ENCODE measurements around the gene PEAR1.

PEAR1 gene

GRCh38 chr1:156860628-156861423 is 32.7 kb upstream of the PEAR1 start, which contains the start of gene NTRK1:
Gene NTRK1, plus strand, starts transcription at chr1:156860865. Its CDS starts 70 bp downstream, at chr1:156860935.
- DNase-seq: peak in 1 of 2 donors; percentile 41

GRCh38 chr1:156862584-156862983 is 30.9 kb upstream of the PEAR1 start:
- no peak for DNase-seq

GRCh38 chr1:156862997-156863599 is 30.4 kb upstream of the PEAR1 start:
- DNase-seq: peak in 1 of 2 donors; percentile 23

- no peak for DNase-seq
Observed at GRCh38 chr1:156863631-156864030, 29.9 kb upstream of the PEAR1 start.

- no peak for DNase-seq
Observed at GRCh38 chr1:156864796-156865195, 28.7 kb upstream of the PEAR1 start.

GRCh38 chr1:156865258-156865657 is 28.3 kb upstream of the PEAR1 start:
- DNase-seq: no peak

- no peak for DNase-seq
Observed at GRCh38 chr1:156865865-156866248, 27.7 kb upstream of the PEAR1 start.

- no peak for DNase-seq
Observed at GRCh38 chr1:156866249-156866909, 27.1 kb upstream of the PEAR1 start.

GRCh38 chr1:156868341-156868740 is 25.2 kb upstream of the PEAR1 start:
- no peak for DNase-seq

GRCh38 chr1:156869455-156869854 is 24.1 kb upstream of the PEAR1 start:
- DNase-seq: no peak

- DNase-seq: no peak
Observed at GRCh38 chr1:156873659-156874058, 19.9 kb upstream of the PEAR1 start.

- no peak for DNase-seq
Observed at GRCh38 chr1:156874142-156874541, 19.4 kb upstream of the PEAR1 start.

- DNase-seq: no peak
Observed at GRCh38 chr1:156874572-156875340, 18.8 kb upstream of the PEAR1 start.

- DNase-seq: no peak
Observed at GRCh38 chr1:156875341-156875615, 18.2 kb upstream of the PEAR1 start.

- no peak for DNase-seq
Observed at GRCh38 chr1:156876281-156876680, 17.2 kb upstream of the PEAR1 start.

- no peak for DNase-seq
Observed at GRCh38 chr1:156877433-156878170, 15.9 kb upstream of the PEAR1 start.

GRCh38 chr1:156879876-156880275 is 13.6 kb upstream of the PEAR1 start:
- DNase-seq: no peak

- DNase-seq: no peak
Observed at GRCh38 chr1:156880473-156880872, 13.0 kb upstream of the PEAR1 start.

- DNase-seq: no peak
Observed at GRCh38 chr1:156881101-156881500, 12.4 kb upstream of the PEAR1 start.

GRCh38 chr1:156881663-156882062 is 11.9 kb upstream of the PEAR1 start:
- DNase-seq: no peak

GRCh38 chr1:156882543-156882942 is 11.0 kb upstream of the PEAR1 start:
- no peak for DNase-seq

GRCh38 chr1:156883919-156884318 is 9.6 kb upstream of the PEAR1 start:
- no peak for DNase-seq

Data from stimulated activated CD4-positive, alpha-beta T cell treated with anti-CD3 and anti-CD28 coated beads, Interleukin-2, amount 100 ng/mL, for 48 hours (primary cell).